GM18870 (cell line): ENCODE results near the gene TRAPPC2.
A peak's percentile ranks its signal among the peaks of the same experiment; 100 is the strongest.

ENCODE experiments used
- ATAC-seq: cut with Tn5 transposase; IDR thresholded peaks from one replicate; pipeline ENCODE4 v1.9.1; 2021; ENCODE audit warnings: moderate library complexity; ENCODE audit not compliant: unreplicated experiment

Gene TRAPPC2

DNA sequence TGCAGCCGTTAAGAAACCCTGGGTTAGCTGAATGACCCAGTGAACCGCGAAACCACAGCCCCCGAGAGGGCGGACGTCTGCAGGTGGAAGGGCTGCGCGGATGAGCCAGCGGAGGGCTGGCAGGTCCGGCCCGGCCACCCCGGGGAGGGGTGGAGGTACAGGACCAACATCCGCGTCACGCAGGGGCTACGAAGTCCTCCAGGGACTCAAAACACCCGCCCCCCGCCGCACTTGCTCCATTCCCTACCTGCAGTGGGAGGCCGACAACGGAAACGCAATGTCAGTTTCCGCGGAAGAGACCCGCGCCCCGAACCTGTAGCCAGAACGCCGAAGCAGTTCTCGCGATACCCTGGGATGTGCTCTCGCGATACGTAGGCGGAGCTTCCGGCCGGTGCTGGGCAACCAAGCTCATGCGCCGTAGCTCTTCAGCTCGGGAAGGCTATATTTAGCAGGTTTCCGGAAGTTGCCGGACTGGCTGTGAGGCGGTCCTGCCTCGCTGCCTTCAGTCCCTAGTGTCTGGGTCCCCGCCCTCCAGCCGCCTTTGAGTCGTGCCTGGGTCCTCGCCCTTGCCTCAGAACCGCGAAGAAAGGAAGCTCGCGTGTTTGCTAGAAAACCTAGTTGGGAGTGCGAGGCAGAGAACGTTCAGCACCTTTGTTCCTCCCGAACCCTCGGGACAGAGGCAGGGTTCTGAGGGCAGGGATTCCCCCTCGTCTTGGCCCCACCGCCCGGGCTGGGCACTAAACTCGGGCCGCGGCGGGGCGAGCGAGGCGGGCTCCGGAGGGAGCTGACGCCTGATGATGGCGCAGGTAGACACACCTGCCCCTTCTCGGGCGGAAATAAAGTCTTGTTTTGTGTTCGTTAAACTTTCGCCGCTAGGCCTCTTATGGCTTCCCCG is at the start of gene TRAPPC2, which contains the start of gene OFD1:
Gene TRAPPC2, minus strand, starts transcription at position 343 of the 895 bp plus-strand sequence. CDS start 14,657 bp downstream, outside the sequence.
Gene OFD1, plus strand, starts transcription at position 471 of the 895 bp plus-strand sequence. Its CDS starts 324 bp downstream, at position 795.
- ATAC-seq = peak; percentile 87

DNA sequence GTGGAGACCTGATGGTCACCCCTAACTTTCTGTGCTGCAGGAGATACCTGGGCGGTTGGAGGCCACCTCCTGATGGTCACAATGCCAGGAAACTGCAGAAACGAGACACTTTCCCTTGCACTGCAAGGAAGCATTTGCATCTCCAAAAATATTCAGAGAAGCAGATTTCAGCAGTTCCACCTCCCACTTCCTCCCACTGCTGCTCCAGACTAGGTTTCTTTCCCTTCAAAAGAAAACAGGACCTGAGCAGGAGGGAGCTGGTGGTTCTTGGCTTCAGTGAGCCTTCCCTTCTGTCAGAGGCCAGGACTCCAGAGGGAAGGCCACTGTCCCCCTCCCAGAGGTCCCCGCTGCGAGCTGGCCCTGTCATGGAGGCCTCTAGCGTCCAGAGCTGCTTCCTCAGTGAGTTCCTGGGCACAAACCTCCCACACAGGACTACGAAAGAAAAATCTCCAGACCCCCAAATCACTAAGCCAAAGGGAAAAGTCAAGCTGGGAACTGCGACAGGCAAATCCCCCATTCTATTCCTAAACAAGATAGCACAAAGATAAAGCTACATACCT is 46.5 kb upstream of the TRAPPC2 start:
- ATAC-seq = no peak

DNA sequence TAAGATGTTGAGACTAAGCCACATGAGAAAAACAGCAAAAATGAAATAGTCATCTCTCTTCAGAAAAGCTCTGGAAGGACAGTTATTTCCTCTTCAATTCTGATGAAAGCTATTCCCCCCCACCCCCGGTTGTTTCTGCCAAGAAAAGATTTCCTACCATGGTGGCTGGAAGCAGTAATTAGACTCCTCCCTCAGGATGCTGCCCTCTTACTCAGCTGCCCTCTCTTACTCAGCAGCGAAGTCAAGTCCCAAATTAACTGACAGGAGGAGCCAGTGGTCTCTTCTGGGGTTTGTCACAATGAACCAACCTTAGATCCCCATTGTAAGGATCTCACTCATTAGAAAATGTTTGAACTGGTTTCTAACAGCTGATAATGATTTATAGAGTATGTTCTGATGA is 44.5 kb upstream of the TRAPPC2 start:
- ATAC-seq = no peak

DNA sequence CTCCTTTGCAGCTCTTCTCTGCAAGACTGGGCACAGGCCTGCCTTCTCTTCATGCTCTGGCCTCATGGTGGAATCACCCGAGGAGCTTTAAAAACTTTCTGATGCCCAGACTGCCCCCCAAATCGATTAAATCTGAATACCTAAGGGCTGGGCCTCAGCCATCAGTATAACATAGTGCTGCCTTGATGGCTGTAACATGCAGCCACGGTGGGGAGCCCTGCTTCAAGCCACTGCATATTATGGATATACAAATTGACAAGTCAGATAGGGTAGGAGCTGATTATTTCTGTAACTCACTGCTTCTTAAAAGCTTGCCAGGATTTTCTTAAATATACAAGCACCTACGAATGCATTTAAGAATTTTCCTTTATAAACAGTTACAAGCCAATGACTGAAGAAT is 42.0 kb upstream of the TRAPPC2 start:
- no peak for ATAC-seq

DNA sequence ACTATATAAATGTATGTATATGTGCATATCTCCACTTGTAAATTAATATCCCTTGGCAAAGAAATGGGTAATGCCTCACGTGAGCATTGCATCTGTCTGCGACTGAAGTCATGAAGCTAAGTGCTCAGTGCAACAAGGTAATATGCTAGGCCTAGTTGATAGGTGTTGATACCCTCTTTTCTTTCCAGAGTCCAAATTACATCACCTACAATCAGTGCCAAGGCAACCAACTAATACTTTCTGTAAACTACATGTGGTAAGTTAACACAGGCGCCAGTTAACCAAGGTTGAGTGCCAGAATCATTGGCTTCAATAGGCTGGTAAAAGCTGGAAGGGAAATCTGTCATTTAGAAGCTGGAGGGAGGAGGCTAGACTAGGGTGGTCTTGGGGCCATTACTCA is 41.4 kb upstream of the TRAPPC2 start:
- no peak for ATAC-seq

DNA sequence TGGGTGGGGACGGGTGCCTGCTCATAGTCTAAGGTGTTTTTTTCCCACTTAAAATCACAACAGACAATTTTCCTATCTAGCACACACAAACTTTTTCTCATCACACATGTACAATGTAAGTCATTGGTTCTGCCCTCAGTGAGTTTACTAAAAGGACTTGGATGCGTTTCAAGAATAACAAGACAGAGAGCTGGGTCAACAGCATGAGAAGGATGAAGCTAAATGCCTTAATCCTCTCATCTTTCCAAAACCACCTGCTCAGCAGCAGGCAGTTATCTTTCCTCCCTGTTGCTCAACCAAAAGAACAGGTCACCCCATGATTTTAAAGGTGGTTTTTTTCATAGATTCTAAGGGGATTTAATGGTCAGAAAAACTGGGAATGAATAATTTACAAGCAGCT is 40.3 kb upstream of the TRAPPC2 start:
- no peak for ATAC-seq

DNA sequence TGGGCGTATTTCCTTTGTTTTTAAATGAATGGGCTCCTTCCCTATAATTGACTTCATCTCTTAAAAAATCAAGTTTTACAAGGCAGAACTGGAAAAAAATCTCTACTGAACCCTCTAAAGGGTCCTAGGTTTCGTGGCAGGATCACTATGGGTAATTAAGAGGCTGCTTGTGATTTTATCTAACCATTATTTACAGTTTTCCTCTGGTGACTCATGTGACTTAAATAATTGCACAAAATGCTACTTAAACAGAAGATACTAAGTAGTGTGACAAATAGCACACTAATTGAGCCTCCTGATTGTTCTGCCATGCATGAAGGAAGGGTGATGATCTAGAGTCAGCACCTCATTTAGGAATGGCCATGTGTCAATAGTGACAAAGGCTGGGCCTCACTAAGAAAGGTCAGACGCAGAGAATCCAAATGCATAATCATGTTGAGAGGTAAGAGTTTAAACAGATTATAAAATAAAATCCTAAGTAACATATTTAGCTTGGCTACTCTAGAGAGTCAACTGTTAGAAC is 35.7 kb upstream of the TRAPPC2 start:
- no peak for ATAC-seq

DNA sequence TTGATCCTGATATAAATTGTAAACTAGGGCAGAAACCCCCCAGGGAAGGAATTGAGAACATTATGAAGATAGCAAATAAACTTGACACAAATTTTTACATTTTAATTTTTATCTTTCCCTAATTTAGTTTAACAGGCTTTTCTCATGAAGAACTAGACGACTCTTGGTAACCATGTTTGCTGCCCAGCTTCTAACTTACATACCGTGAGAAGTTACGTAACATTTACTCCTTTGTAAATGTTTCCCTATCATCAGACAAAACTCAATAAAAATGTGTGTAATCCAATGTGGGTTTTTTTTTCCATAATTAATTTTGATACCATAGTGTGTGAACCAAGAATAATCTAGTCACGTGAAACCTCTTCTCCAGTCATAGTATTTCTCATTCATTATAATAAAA is 34.5 kb upstream of the TRAPPC2 start:
- no peak for ATAC-seq

DNA sequence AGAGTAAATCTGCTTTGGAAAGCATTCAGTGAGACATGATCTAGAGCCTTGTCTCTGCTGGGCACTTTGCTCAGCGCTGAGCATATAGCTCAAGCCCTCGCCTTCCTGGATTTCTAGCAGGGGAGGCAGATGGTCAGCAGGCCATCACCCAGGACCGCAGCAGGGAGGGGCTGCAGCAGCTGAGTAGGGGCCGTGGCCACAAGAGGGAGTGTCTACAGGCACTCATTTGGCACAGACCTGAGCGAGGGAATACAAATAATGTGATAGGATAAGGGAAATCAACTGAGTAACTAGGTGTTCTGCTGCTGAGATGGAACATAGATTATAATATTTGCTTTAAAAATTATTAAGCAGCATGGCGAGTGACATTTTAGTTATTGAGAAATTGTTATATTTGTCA is 30.3 kb upstream of the TRAPPC2 start:
- ATAC-seq = no peak

DNA sequence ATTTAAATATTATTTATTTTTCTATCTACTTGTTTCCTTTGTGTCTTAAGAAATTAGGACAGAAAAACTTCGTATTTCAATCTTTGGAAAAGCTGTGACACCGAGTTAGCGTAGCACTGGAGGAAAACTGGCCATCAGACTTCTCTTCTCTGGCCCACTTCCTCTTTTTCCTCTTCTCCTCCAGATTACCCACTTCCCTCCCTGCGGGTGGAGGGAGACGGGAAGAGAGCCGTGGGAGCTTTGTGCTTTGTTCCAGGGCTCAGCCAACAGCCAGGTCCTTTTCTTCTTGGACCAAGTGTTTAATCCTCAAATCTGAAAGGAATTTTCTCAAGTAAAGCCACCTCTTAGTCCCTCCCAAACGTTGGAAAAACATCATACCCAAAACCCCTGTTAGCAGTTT is 29.9 kb upstream of the TRAPPC2 start:
- no peak for ATAC-seq

DNA sequence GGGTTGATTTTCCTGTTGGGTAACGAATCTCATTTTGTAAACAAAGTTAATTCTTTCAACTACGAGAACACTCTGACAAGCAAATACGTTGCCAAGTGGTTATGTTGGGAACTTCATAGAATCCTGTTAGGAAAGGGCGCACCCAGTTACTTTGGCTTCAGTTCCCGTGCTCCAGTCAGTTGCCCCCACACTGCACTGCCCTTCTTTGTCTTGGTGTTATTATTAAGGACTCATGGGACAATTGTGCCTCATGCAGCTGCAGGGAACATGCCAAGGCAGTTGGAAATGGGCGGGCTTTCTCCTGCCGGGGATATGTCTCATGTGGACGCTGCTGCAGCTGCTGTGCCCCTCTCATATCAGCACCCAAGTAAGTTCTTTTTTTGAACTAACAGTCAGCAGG is 29.1 kb upstream of the TRAPPC2 start:
- no peak for ATAC-seq

DNA sequence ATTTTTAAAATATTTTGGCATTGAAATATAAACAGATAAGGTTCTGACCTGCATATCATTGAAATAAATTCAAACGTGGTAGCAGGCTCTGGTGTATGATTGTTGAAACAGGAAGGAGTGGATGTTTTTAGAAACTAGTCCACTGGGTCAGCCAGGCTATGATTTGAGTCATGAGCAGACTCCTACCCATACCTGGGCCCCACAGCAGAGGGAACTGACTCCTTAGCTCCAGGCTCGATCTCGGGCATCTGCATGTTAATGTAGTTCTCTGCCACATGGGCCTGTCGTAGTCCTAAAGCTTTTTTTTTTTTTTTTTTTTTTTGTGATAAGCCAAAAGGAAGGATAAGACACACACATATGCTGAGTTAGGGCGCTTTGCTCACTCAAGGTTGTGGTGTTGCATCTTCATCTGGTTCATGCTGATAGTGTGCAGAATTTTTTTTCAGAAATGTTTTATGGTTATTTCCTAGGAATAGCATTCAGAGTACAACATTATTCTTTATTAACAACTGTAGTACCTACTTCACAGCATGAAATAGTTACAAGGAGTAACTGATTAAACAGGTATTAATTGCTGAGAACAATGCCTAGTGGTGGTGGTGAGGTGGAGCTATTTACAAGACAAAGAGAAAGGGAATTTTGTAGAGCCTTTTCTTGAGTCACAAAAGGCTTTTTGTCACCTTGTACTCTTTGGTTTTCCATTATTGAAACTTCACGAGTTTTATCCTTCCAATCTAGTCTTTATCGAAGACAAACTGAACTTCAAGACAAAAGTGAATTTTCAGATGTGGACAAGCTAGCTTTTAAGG is 27.4 kb upstream of the TRAPPC2 start:
- ATAC-seq = peak; percentile 57

DNA sequence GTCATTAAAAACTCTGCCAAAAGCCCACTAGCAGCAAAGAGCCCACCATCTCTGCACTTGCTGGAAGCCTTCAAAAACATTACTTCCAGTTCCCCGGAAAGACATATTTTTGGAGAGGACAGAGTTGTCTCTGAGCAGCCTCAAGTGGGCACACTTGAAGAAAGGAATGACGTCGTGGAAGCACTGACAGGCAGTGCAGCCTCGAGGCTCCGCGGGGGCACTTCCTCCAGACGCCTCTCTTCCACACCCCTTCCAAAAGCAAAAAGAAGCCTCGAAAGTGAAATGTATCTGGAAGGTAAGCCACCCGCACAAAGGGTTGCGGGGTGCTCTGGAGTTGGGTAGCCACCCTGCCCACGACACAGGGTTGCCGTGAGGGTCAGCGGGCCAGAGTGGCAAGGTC is 26.0 kb upstream of the TRAPPC2 start:
- ATAC-seq = no peak

DNA sequence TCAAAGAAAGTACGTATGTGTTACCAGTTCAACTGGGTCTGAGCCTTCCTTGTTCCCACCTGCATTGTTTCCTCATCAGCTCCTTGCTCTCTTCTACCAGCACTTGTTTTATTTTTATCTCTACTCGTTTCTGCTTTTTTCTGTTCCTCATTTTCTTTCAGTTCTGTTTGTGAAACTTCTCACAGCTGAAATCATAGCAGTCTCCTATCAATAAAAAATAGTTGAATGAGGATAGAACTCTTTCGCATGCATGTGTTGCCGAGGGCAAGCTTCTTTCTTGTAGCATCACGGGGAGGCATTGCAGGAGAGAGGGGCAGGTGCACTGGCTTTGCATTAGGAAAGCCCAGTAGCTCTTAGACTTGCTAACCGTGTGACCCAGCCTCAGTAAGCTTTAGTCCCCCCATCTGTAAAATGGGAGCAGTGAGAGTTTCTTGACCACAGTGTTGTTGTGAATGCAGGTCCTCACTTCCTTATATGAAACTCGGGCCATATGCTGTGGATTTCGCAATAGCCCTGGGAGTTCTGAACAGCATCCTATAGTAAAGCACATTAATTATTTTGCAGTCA is 24.8 kb upstream of the TRAPPC2 start:
- ATAC-seq = peak; percentile 72

DNA sequence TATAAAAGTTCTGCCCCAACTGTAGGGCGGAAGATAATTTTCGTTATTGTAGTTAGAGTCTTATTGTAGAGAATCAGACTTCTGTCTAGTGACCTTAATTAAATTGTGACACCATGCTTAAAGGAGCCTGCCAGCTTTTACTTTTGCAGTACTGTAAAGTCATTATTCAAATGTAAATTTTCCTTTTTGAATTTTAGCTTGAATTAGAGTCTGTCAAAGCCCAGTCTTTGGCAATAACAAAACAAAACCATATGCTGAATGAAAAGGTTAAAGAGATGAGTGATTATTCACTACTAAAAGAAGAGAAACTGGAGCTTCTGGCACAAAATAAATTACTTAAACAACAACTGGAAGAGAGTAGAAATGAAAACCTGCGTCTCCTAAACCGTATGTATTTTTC is 22.0 kb upstream of the TRAPPC2 start:
- no peak for ATAC-seq

DNA sequence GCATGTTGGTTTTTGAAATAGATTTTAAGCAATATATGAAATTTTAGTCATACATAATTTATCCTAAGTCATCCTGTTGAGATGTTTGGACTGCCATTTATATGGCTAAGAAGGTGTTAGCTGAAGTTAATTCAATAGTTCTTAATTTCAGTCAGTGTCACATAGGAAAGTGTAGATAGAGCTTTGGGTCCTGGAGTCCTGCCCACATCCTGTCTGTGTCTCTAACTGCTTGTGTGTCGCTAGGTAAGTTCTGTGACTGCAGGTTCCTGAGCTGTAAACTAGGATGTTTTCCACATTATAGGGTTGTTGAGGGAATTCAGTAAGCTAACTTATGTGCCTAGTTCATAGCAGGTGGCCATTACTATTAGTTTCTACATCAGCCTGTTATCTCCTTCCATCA is 20.8 kb upstream of the TRAPPC2 start:
- ATAC-seq = no peak

DNA sequence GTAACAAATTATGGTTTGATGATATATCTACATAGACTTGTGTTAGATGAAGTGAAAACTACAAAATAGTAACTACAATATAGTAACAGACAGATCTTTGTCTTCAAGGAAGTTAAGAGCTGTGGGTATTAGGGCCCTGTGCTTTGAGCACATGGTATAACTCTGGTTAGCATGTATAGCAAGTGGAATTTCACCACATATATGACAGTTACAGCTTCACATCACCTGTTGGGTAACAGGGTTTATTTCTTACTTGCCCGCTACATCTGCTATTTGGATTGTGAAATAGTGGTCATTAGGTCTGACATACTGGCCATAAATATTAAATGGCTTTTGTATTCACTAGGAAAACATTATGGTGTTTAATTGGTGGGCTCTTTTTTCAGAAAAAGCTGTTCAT is 20.3 kb upstream of the TRAPPC2 start:
- no peak for ATAC-seq

DNA sequence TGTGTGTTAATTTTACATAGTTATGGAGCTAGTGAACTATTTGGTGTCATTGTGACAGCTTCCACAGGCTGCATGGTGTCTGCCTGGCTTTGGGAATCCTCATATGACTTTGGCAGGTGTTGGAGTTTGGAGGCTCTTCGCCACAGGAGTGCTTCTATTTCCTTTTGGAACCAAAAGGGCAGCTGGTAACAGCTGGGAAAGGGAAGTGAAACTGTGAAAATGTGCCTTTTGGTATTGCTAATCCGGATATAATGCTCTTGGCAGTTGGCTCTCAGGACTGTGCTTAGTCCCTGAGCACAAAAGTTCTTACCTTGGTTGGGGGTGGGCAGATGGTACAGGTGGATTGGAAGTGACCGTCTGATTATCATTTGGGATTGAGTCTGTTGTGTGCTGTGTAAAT is 18.2 kb upstream of the TRAPPC2 start:
- peak; percentile 61 for ATAC-seq

DNA sequence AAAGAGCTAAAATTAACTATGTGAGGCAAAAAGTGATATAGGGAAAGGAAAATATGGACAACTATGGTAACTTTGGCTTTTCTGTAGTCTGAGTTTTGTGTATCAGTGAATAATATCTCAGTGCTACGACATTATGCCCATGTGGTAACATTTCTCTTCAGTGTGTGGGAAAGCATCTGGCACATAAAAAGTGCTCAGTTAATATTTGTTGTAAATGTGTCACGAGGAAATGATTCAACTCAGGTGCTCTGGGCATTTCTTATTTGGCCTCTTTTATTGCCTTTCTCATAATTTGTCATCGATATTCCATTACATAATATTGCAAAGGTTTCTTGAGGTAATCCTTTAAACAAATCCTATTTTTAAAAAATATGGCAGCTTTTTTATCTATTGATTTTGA is 17.7 kb upstream of the TRAPPC2 start:
- ATAC-seq = no peak

DNA sequence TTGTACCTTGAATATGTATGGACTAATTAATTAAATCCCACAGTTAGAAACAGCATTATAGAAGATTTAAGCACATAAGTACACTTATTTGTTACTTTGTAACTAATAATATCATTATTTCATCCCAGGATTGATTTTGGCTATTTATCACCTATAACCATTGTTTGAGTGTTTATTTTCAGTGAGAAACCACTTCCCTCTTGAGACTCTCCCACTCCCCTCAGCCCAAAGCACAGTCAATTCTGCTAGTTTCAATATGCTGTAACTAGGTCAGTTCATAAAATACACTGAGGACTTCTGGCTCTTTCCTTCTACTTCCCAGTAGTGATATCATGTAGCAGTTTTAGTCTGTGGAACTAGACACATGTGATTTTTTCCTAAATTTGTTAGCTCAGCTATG is 16.4 kb upstream of the TRAPPC2 start:
- peak; percentile 52 for ATAC-seq

DNA sequence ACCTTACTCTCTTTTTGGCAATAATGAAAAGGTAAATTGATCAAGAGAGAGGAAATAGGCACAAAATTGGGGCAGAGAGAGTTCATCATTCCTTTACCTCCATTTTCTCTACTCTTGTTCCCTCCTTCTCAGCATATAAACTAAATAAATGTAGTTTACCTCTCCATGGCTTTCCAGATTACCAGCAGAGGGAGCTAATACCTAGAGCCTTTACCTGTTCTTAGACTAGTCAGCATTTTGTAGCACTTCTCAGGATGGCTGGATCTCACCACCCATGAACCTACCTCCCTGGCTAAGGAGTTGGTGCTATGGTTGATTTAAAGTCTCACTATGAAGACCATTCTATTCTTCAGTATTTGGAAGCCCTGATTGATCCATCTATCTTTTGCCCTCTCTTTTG is 15.8 kb upstream of the TRAPPC2 start:
- ATAC-seq = peak; percentile 30
